Measurements from ENCODE around the gene ZDHHC11B.
"Not testable (repeated sequence)": the region's sequence is repeated elsewhere in the genome, so short reads cannot be mapped to it uniquely, and the experiment has no call there.

ZDHHC11B gene

DNA sequence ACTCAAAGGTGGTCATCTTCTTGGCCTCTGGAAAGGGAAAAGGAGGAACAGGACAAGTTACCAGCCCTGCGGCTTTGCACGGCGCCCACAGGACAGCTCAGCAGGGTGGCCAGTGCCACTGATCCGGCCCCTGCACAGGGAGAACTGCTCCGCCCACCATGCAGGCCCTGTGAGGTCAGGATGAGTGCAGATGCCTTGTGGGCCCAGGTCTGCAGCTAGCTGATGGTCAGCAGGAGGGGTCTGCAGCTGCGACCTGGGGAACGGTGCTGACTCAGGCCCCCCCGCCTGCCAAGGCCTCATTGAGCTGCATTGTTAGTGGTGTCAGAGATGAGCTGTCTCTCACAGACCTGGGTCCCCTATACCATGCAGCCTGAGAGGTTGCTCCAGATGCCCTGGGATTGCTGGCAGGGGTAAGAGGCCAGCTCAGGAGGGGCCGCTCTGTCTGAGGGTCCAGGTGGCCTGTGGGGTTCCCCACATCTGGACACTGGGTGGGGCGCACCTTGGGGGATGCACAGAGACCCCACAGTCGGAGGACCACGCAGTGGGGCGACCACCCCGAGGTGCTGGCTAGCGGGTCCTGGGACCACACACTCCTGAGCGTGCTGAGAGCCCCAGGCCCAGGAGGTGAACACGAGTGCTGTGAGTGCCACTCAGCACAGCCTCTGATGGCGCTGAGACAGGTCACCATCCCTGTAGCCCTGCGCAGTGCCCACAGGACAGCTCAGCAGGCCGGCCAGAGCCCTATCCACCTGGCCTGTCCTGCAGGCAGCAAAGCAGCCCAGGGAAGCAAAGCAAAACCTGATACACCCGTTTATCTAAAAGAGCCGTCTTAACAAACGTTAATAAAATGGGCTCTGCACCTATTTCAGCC, 39.0 kb downstream of the ZDHHC11B start:
- not testable (repeated sequence) for H3K36me3 Mint-ChIP-seq (ENCODE audit: low read depth); H3K27ac Mint-ChIP-seq; H3K4me1 Mint-ChIP-seq (ENCODE audit: low read depth); H3K9me3 Mint-ChIP-seq; H3K4me3 Mint-ChIP-seq; H3K27me3 Mint-ChIP-seq (ENCODE audit: low read depth)

DNA sequence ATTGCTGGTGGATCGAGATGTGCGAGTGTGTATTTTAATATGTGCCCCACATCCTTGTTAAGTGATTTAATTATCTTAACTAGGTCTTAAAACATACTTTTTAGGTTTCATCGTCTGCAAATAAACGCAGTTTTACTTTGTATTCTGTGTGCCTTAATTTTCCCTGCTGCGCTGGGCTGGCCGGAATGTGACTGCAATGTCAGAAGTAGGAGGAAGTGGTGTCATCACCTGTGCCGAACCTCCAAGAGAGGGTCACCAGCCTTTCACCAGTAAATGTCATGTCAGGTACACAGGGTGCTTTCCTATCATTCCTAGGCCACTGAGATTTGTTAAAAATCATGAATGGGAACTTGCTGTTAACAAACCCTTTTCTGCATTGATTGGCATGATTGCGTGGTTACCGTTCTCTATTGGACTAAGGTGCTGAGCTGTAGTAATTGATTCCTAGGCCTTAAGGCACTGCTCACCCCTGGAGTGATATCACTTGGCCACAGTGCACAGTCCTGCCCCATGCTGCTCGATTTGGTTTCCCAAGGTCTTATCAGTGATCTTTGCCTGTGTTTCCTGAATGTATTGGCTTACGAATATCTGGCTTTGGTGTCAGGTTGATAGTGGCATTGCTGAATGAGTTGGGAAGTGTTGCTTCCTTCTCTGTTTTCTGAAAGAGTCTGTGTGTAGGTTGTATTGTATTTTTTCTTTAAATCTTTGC, 40.7 kb downstream of the ZDHHC11B start:
- H3K4me1 Mint-ChIP-seq (ENCODE audit: low read depth); H3K27ac Mint-ChIP-seq; H3K9me3 Mint-ChIP-seq; H3K4me3 Mint-ChIP-seq; H3K27me3 Mint-ChIP-seq (ENCODE audit: low read depth); H3K36me3 Mint-ChIP-seq (ENCODE audit: low read depth): not testable (repeated sequence)

- H3K36me3 Mint-ChIP-seq (ENCODE audit: low read depth); H3K9me3 Mint-ChIP-seq; H3K4me3 Mint-ChIP-seq; H3K27ac Mint-ChIP-seq; H3K4me1 Mint-ChIP-seq (ENCODE audit: low read depth): not testable (repeated sequence)
- peaks cover 14% of the 10 kb centered on the region for H3K27me3 Mint-ChIP-seq (ENCODE audit: low read depth)
Measured at GRCh38 chr5:742276-742675, 42.3 kb downstream of the ZDHHC11B start.

GRCh38 chr5:734145-734544, 50.4 kb downstream of the ZDHHC11B start:
- not testable (repeated sequence) for H3K27ac Mint-ChIP-seq; H3K4me1 Mint-ChIP-seq (ENCODE audit: low read depth); H3K4me3 Mint-ChIP-seq; H3K36me3 Mint-ChIP-seq (ENCODE audit: low read depth); H3K9me3 Mint-ChIP-seq
- peaks cover 14% of the 10 kb centered on the region for H3K27me3 Mint-ChIP-seq (ENCODE audit: low read depth)

DNA sequence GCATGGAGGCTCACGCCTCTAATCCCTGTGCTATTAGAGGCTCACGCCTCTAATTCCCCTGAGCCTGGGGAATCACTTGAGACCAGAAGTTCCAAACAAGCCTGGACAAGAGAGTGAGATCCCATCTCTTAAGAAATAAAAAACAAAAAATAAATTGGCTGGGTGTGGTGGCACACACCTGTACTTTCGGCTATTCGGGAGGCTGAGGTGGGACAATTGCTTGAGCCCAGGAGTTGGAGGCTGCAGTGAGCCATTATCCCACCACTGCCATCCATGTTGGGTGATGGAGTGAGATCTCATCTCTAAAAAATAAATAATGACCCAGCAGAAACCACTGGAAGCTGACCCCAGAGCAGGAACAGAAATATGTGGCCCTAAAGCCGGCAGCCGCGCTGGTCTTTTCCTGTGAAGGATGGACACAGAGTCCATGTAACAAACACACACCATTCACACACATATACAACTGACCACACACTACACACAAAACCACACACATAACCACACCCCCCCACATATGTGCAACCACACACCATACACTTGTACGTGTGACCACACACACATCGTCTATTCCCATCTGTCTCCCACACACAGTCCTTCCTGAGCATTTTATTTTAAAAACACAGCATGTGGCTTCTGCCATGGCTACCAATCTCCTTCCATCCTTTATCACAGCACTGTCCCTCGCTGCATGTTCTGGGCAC, 51.6 kb downstream of the ZDHHC11B start:
- not testable (repeated sequence) for H3K27me3 Mint-ChIP-seq (ENCODE audit: low read depth); H3K4me3 Mint-ChIP-seq; H3K9me3 Mint-ChIP-seq; H3K27ac Mint-ChIP-seq; H3K4me1 Mint-ChIP-seq (ENCODE audit: low read depth); H3K36me3 Mint-ChIP-seq (ENCODE audit: low read depth)

DNA sequence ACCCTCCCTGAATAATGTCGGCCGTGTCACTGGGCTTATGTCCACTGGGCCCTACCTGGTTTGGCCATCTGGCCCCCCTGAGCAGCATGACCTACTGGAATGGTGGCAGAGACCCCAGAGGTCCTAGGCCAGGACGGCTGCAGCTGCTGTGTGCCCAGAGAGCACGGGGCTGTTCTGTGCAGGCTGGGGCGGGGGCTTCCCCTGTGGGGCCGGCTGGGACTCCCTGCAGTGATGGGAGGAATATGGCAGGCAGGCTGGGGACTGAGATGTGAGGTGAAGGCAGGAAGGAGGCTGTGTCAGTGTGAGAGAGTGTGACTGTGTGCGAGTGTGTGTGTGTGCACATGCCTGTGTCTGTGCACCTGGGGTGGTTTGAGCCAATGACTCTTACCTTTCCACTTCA, 55.3 kb downstream of the ZDHHC11B start:
- H3K27me3 Mint-ChIP-seq (ENCODE audit: low read depth); H3K4me1 Mint-ChIP-seq (ENCODE audit: low read depth); H3K9me3 Mint-ChIP-seq; H3K36me3 Mint-ChIP-seq (ENCODE audit: low read depth); H3K27ac Mint-ChIP-seq; H3K4me3 Mint-ChIP-seq: not testable (repeated sequence)

- H3K4me3 Mint-ChIP-seq; H3K9me3 Mint-ChIP-seq; H3K36me3 Mint-ChIP-seq (ENCODE audit: low read depth); H3K27ac Mint-ChIP-seq; H3K27me3 Mint-ChIP-seq (ENCODE audit: low read depth); H3K4me1 Mint-ChIP-seq (ENCODE audit: low read depth): not testable (repeated sequence)
Measured at GRCh38 chr5:727087-727486, 57.4 kb downstream of the ZDHHC11B start.

GRCh38 chr5:723865-724264, 60.7 kb downstream of the ZDHHC11B start:
- not testable (repeated sequence) for H3K4me3 Mint-ChIP-seq; H3K27me3 Mint-ChIP-seq (ENCODE audit: low read depth); H3K27ac Mint-ChIP-seq; H3K4me1 Mint-ChIP-seq (ENCODE audit: low read depth); H3K36me3 Mint-ChIP-seq (ENCODE audit: low read depth)
- H3K9me3 Mint-ChIP-seq = peaks cover 10% of the 10 kb centered on the region

DNA sequence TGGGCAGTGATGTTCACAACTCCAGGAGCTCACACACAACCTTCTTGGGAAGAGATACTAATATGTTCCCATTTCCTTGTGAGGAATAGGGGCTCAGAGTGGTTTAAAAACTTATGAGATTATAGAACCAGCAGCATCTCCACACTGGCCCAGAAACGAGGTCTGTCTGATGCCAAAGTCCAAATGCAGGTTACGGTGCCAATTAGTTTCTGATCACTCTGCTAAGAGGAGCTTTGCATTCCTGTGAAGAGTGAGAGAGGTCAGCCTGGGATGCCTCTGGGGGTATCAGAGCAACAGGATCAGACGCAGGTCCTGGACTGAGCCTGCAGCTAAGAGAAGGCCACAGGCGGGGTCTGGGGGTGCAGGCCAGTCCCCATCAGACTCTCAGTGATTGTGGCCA, 61.2 kb downstream of the ZDHHC11B start:
- not testable (repeated sequence) for H3K4me3 Mint-ChIP-seq; H3K4me1 Mint-ChIP-seq (ENCODE audit: low read depth); H3K27ac Mint-ChIP-seq; H3K36me3 Mint-ChIP-seq (ENCODE audit: low read depth)
- Mint-ChIP-seq H3K27me3 (ENCODE audit: low read depth) (peaks cover 12% of the 10 kb centered on the region), H3K9me3 (peaks cover 16% of the 10 kb centered on the region)

DNA sequence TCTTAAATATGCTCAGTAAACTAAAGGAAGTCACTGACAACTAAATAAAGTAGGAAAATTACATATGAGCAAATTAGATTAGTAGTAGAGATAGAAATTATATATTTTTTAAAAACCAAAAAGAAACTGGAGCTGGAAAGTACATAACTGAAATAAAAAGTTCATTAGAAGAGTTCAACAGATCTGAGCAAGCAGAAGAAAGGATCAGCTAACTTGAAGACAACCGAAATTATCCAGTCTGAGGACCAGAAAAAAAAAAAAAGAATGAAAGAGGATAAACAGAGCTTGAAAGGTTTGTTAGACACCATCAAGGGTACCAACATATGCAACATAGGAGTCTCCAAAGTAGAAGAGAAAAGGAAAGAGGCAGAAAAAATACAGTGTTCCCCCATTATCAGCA, 65.2 kb downstream of the ZDHHC11B start:
- peaks cover 16% of the 10 kb centered on the region for H3K27me3 Mint-ChIP-seq (ENCODE audit: low read depth)
- H3K27ac Mint-ChIP-seq; H3K4me3 Mint-ChIP-seq; H3K4me1 Mint-ChIP-seq (ENCODE audit: low read depth); H3K36me3 Mint-ChIP-seq (ENCODE audit: low read depth): not testable (repeated sequence)
- peaks cover 20% of the 10 kb centered on the region for H3K9me3 Mint-ChIP-seq

DNA sequence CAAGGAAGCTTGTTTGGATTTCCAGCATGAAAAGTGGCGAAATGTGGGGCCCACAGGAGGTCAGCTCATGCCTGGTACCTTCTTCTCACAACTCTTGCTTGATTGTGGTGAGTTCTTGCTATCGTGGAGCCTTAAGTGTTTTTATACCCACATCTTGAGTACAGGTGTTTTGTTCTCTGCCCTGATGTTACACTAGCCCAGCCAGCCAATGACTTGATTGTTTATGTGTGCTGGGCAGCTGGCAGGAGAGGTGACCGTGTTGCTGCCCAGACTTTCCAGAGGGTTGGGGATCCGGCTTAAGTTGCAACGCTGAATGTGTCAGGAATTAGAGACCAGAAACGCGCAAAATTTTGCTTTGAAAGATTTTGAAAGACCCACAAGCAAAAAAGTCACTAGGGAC, 67.4 kb downstream of the ZDHHC11B start:
- no peak overlapping the region for H3K4me3 Mint-ChIP-seq
- peaks cover 21% of the 10 kb centered on the region for H3K27me3 Mint-ChIP-seq (ENCODE audit: low read depth)
- no peaks in the 10 kb centered on the region for H3K4me1 Mint-ChIP-seq (ENCODE audit: low read depth)
- peaks cover 1% of the 10 kb centered on the region for H3K36me3 Mint-ChIP-seq (ENCODE audit: low read depth)
- no peak overlapping the region for H3K27ac Mint-ChIP-seq
- H3K9me3 Mint-ChIP-seq = peaks cover 20% of the 10 kb centered on the region

GRCh38 chr5:716740-717139, 67.8 kb downstream of the ZDHHC11B start:
- H3K4me1 Mint-ChIP-seq (ENCODE audit: low read depth); H3K27ac Mint-ChIP-seq; H3K36me3 Mint-ChIP-seq (ENCODE audit: low read depth); H3K4me3 Mint-ChIP-seq: not testable (repeated sequence)
- peaks cover 20% of the 10 kb centered on the region for H3K9me3 Mint-ChIP-seq
- H3K27me3 Mint-ChIP-seq (ENCODE audit: low read depth) = peaks cover 21% of the 10 kb centered on the region

DNA sequence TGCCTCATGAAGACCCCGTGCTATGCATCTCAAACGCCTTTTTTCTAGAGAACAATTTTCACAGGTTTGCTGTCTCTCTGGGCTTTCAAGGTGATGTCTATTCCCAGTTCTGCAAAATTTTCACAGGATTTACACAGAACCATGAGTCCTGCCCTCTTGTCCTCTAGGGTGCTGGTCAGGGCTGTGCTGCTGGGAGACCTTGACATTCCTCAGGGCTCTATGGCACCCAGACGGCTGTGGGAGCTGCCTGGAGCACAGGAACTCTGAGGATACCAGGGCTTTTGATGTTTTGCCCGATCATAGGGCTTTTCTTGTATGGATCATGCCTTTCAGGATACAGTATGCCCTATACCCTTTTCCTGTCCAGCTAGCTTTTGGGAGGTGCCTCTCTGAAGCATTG, 68.9 kb downstream of the ZDHHC11B start:
- H3K4me1 Mint-ChIP-seq (ENCODE audit: low read depth); H3K4me3 Mint-ChIP-seq; H3K27ac Mint-ChIP-seq; H3K36me3 Mint-ChIP-seq (ENCODE audit: low read depth): not testable (repeated sequence)
- H3K9me3 Mint-ChIP-seq = peaks cover 30% of the 10 kb centered on the region
- H3K27me3 Mint-ChIP-seq (ENCODE audit: low read depth) = peaks cover 21% of the 10 kb centered on the region

- Mint-ChIP-seq H3K27me3 (ENCODE audit: low read depth) (peaks cover 19% of the 10 kb centered on the region), H3K9me3 (peaks cover 30% of the 10 kb centered on the region)
- H3K4me1 Mint-ChIP-seq (ENCODE audit: low read depth); H3K36me3 Mint-ChIP-seq (ENCODE audit: low read depth); H3K4me3 Mint-ChIP-seq; H3K27ac Mint-ChIP-seq: not testable (repeated sequence)
Measured at GRCh38 chr5:714215-715118, 70.1 kb downstream of the ZDHHC11B start.

Measured in T-helper 1 cell treated with Interleukin-12 subunit alpha and Interleukin-12 subunit beta and Interleukin-4 antibody, amounts not matched to agents 30 μg/mL and 1 μg/mL, for 36 hours (primary cell).